DMS53 (cell line): ENCODE data around the gene RASAL1.

ENCODE experiments used
- DNase-seq: peaks from one replicate; lab custom pipeline; 2025; lab: John Stamatoyannopoulos, UW

Gene RASAL1

GRCh38 chr12:113096675-113097461 is 38.7 kb downstream of the RASAL1 start:
- DNase-seq, result no peak

- no peak for DNase-seq
Observed at GRCh38 chr12:113095405-113095804, 40.2 kb downstream of the RASAL1 start.

- no peak for DNase-seq
Observed at GRCh38 chr12:113094738-113095137, 40.8 kb downstream of the RASAL1 start.

GRCh38 chr12:113093409-113094101 is 42.0 kb downstream of the RASAL1 start:
- no peak for DNase-seq

GRCh38 chr12:113092607-113093408 is 42.8 kb downstream of the RASAL1 start:
- DNase-seq, result peak; percentile 78

GRCh38 chr12:113091506-113091905 is 44.1 kb downstream of the RASAL1 start:
- DNase-seq, result no peak

- DNase-seq, result no peak
Observed at GRCh38 chr12:113090740-113091139, 44.8 kb downstream of the RASAL1 start.

GRCh38 chr12:113089839-113090238 is 45.7 kb downstream of the RASAL1 start:
- no peak for DNase-seq

- no peak for DNase-seq
Observed at GRCh38 chr12:113088971-113089756, 46.4 kb downstream of the RASAL1 start.

GRCh38 chr12:113088037-113088436 is 47.5 kb downstream of the RASAL1 start:
- no peak for DNase-seq

GRCh38 chr12:113087193-113087592 is 48.4 kb downstream of the RASAL1 start:
- DNase-seq, result no peak

- DNase-seq, result peak; percentile 70
Observed at GRCh38 chr12:113086249-113087164, 49.1 kb downstream of the RASAL1 start.

GRCh38 chr12:113083863-113084435 is 51.6 kb downstream of the RASAL1 start:
- DNase-seq, result no peak

GRCh38 chr12:113082486-113083148 is 52.9 kb downstream of the RASAL1 start:
- DNase-seq, result no peak

- no peak for DNase-seq
Observed at GRCh38 chr12:113081873-113082272, 53.7 kb downstream of the RASAL1 start.

- DNase-seq, result no peak
Observed at GRCh38 chr12:113077859-113078255, 57.7 kb downstream of the RASAL1 start.

GRCh38 chr12:113077057-113077858 is 58.3 kb downstream of the RASAL1 start:
- peak; percentile 58 for DNase-seq

- DNase-seq, result no peak
Observed at GRCh38 chr12:113075137-113075683, 60.4 kb downstream of the RASAL1 start.

GRCh38 chr12:113073586-113073985 is 62.0 kb downstream of the RASAL1 start:
- DNase-seq, result no peak
